Fibroblast of lung (primary cell): ENCODE measurements around the gene MSI2.

Experiments used
- EZH2 ChIP-seq: IDR thresholded peaks from 2 replicates; pipeline ENCODE4 v1.5.1; 2012; ENCODE audit warnings: low read length, control low read depth, mild to moderate bottlenecking; ENCODE audit errors: missing control alignments
- TF ChIP-seq, protein P1 (sequence below), 2 donors: IDR thresholded peaks in 1 of 2; conservative IDR thresholded peaks in 1 of 2; 1 replicate in 1 of 2; 2 replicates in 1 of 2; pipeline ENCODE4 v1.5.1; 2011 to 2012; ENCODE audit warnings: low read length in 2 of 2, control low read depth in 1 of 2, inconsistent platforms in 1 of 2, low read depth in 1 of 2, mild to moderate bottlenecking in 1 of 2

- TF ChIP-seq, protein P1, sequence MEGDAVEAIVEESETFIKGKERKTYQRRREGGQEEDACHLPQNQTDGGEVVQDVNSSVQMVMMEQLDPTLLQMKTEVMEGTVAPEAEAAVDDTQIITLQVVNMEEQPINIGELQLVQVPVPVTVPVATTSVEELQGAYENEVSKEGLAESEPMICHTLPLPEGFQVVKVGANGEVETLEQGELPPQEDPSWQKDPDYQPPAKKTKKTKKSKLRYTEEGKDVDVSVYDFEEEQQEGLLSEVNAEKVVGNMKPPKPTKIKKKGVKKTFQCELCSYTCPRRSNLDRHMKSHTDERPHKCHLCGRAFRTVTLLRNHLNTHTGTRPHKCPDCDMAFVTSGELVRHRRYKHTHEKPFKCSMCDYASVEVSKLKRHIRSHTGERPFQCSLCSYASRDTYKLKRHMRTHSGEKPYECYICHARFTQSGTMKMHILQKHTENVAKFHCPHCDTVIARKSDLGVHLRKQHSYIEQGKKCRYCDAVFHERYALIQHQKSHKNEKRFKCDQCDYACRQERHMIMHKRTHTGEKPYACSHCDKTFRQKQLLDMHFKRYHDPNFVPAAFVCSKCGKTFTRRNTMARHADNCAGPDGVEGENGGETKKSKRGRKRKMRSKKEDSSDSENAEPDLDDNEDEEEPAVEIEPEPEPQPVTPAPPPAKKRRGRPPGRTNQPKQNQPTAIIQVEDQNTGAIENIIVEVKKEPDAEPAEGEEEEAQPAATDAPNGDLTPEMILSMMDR (conservative IDR thresholded peaks at IDR 0.05 in 1 of 2, IDR thresholded peaks at IDR 0.05 in 1 of 2; ENCODE audit: low read depth in 1 of 2, low read length in 2 of 2) = no peak
- TF ChIP-seq EZH2 = no peak
Observed at GRCh38 chr17:57242148-57242547, 14.2 kb upstream of the MSI2 start.
